COR-L47 (cell line): ENCODE data around the gene MTA3.

Experiments
- DNase-seq: peaks from one replicate; lab custom pipeline; 2025; lab: John Stamatoyannopoulos, UW

MTA3 gene

GRCh38 chr2:42787424-42787787 is 219.0 kb downstream of the MTA3 start:
- DNase-seq = no peak

DNA sequence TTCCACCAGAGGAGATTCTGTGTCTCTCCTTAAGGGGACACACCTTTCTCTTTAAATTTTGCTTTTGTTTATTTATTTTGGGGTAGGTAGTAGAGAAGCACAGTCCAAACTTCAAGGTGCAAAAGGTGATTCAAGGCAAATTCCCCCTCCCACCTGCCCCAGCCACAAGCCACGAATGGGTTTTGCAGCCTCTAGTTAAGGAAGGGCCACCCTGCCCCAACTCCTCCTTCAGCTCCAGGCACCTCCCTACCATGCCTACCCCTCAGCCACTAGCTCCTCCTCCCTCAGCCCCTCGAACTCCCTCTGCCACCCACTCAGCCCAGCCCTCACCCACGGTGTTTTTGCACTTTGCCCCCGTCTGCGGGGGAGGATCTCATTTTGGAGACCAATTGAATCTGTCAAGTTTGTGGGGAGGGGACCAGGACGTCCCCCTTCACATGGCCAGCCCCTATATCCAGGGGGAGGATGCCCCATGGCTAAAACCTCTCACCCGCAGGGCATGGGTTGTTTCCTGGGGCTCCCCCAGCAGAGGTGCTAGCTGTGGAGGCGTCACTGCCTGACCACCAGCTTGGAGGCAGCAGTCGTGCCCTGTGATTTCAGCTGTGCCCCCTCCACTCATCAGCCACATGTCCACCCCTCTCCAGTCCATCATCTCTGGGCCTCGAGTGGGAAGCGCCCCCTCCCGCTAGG is 219.5 kb downstream of the MTA3 start:
- no peak for DNase-seq

DNA sequence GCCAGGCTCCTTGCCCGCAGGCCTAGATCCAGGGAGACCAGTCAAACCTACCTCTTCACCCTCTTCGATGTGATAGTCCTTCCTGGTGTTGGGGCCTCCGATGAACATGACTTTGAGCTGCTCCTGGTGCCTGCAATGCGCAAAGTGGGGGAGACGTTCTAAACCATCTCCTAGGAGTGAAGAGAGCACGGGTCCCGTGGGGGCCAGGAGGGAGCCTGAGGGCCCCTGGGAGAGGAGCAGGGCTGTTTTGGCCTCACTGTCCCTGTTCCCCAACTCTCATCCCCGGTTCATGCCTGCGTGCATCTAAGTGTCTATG is 220.0 kb downstream of the MTA3 start:
- no peak for DNase-seq

GRCh38 chr2:42788882-42789281 is 220.4 kb downstream of the MTA3 start:
- no peak for DNase-seq

DNA sequence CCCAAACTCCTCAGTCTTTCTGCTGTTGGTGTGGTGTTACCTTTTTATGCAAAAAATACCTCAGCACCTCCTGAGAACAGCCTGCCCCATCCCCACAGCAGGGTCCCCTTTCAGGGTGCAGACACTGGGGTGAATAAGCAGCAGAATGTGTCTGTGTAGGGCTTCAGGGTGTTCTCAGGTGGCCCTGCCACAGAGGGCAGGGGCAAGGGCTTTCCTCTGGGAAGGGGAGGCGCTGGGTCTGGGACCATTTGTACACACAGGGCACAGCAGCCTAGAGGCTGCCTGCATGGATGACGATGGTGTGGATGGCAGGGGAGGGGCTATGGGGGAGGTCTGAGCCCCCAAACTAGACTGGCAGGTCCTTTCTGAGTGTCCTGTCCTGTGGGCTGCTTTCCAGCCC is 221.3 kb downstream of the MTA3 start:
- no peak for DNase-seq

GRCh38 chr2:42791606-42792005 is 223.2 kb downstream of the MTA3 start:
- no peak for DNase-seq

DNA sequence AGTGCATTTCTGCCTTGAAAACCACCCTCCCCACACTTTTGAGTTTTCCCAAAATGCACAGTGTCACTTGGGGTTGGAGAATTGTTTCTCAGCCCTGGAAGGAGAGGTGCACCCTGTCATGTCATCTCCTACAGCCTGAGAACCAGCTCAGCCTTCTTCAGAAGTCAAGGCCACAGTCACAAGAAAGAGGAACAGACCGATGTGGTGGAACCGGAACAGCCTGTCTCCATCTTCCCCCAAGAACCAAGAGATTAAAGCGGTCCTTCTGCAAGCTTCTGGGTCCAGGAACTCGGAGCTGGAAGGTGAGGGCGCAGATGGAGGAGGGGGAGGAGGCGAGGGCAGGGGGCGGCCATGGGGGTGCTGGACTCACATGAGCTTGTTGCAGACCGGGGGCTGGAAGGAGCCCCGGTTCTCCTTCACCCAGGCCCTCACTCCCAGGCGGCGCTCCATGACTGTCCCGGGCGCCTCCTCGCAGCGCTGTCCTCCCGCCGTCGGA is 223.7 kb downstream of the MTA3 start:
- no peak for DNase-seq

DNA sequence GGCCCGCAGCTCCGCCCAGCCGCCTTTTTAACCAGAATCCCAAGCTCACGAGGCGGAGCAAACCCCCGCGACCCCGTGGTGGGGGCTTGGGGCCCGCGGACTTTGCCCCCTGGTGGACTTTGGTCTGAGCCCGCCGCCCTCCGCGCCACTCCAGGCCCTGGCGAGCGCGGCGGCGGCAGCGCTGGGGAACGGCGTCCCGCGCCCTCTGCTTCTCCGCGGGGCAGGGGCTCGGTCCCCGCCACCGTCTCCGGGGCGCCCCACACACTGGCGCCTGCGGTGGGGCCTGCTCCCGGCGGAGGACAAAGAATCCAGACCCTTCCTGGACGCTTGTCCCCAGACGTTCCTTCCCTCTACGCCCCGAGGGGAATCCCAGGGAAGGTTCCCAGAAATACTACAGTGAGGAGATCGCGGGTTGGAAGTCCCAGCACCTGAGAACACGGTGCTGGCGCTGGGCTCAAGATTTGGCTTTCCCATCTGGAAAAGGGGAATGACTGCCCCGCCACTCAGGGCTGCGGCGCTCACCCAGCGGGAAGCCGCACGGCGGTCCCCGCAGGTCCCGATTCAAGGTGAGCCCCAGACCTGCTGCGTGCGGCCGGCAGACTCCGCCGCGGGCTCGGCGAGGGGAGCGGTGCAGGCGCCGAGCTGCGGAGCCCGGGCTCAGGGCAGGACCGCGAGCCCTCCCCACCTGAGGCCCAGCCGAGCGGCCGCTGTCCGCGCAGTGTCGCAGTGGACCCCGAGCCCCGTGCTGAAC is 224.3 kb downstream of the MTA3 start, which contains the start of gene HAAO:
Gene HAAO (minus strand): TSS at position 1 of the 751 bp plus-strand sequence. CDS start 47 bp downstream, outside the sequence.
- DNase-seq = no peak

- no peak for DNase-seq
Observed at GRCh38 chr2:42793334-42794270, 225.2 kb downstream of the MTA3 start.

DNA sequence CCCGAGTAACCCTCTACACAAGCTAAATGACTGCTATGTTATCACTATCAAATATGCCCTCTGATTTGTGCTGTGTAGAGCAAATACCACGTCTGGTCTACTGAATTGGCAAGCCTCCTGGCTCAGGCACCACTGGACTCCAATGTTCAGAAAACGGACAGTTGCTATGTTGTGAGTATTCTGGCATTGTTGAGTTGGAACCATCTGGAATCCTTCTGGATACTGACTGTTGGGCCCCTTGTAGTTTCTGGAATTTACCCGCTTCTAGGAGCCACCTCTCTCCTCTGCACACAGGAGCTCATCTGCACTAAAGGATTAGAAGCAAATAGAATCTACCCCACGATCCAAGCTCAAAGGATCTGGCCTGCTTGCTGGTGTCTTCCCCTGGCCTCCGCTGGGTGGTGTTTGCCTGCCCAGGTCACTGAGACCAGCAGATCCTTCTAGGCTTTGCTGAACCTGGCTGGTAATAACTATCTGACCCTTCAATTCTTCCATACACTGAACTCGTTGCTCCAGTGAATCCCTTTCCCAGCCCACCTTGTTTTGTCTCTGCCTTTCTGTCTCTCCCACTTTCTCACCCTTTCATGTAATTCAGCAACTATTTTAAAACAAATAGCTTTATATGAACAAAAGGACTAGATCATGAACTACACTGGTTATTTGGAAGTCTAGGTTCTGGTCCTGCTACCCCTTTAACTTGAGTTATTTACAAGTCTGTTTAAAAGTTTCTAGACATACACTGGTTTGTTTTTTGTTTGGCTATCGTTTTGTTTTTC is 226.0 kb downstream of the MTA3 start:
- DNase-seq = no peak

GRCh38 chr2:42795275-42795674 is 226.8 kb downstream of the MTA3 start:
- DNase-seq = no peak

- no peak for DNase-seq
Observed at GRCh38 chr2:42795841-42796301, 227.4 kb downstream of the MTA3 start.

GRCh38 chr2:42796427-42797248 is 228.2 kb downstream of the MTA3 start:
- DNase-seq = no peak

DNA sequence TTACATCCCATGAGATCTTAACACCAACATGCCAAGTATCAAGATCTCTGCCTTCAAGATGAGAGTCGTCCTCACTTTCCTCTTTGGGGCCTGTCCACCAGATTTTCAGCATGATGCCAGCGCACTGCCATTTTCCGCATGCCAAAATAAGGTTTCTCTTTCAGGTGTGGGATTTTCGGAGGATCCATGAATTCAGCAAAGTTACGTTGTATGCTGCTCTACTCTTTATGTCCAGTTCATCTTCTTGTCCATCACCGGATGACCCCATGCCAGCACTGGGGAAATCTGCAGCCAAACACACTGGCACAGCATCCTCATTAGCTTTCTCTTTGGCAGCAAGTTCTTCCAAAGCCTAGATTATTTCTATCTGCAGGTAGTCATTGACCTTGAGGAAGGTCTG is 228.8 kb downstream of the MTA3 start:
- no peak for DNase-seq

DNA sequence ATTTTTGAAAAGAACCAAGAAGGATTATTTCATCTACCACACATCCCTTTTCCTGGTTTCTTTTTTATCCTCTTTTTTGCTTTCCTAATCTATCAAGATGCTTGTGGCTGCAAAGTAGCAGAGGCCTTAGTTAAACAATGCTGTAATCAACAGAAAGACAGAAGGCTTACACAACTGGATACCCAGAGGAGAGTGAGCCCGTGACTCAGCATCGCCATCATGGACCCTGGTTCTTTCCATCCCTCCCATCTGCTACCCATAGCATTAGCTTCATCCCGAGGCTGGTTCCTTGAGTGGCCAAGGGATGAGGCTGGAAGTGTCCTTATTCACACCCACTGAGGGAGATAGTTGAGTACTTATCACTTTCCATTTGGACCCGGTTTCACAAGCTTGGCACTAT is 231.4 kb downstream of the MTA3 start:
- DNase-seq = no peak

- no peak for DNase-seq
Observed at GRCh38 chr2:42800461-42800962, 232.1 kb downstream of the MTA3 start.

DNA sequence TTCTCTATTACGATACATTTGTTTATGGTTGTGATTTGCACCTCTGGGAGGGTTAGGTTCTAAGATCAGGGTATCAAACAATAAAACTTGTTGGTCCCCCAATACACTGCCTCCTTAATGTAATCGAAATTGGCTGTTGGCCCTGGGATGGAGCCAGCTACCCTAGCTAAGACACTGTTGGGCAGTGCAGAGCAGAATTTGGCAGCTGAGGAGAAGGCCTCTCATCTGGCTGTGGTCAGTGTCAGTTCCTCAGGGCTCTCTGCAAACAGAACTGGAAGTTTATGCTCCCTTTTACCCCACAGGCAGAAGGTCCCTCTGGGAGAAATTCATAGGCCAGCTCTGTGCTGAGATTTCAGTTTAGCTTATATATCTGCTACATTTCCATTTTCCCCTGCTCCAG is 232.5 kb downstream of the MTA3 start:
- no peak for DNase-seq

- DNase-seq = no peak
Observed at GRCh38 chr2:42801381-42801780, 232.9 kb downstream of the MTA3 start.

DNA sequence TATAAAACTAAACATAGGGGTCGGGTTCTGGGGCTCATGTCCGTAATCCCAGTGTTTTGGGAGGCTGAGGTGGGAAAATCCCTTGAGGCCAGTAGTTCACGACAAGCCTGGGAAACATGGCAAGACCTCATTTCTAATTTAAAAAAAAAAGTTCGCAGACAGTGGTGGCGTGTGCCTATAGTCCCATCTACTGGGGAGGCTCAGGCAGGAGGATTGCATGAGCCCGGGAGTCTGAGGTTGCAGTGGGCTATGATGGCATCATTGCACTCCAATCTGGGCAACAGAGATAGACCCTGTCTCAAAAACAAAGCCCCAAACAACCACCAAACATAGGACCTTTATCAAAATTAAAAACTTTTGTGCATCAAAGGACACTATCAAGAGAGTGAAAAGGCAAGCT is 233.7 kb downstream of the MTA3 start:
- DNase-seq = no peak

DNA sequence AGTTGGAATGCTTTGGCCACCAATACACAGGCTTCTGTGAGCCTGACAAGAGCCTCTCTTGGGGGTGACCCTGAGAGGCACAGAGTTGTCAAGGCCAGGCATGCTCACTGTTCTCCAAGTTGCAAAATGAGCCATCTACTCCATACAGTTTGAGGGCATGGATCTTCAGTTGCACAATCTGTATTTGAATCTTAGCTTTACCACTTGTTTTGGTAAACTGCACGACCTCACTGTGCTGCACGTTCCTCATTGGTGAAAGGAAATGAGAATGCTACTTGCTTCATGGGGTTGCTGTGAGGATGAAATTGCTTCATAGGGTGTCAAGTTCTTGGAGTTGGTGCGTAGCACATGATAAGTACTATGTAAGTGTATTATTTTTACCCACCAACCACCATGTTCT is 235.9 kb downstream of the MTA3 start:
- no peak for DNase-seq

DNA sequence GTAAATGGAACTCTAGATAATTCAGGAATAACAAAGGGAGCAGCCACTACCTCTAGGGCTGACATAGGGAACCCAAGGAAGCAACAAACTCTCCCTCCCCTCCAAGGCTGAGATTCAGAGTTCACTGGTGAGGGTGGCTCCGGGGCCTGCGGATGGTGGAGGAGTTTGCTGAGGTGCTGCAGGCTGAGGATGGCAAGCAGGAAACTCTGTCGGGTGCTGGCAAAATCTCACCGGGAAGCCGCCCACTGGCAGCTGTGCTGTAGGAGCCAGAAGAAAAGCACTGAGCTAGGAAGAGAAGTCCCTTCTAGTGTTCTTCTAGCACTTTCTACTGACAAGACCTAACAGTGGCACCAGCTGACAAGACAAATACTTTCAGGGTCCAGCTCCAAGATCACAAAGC is 236.5 kb downstream of the MTA3 start:
- DNase-seq = no peak
